ENCODE data around the gene TOM1L2.

DNA sequence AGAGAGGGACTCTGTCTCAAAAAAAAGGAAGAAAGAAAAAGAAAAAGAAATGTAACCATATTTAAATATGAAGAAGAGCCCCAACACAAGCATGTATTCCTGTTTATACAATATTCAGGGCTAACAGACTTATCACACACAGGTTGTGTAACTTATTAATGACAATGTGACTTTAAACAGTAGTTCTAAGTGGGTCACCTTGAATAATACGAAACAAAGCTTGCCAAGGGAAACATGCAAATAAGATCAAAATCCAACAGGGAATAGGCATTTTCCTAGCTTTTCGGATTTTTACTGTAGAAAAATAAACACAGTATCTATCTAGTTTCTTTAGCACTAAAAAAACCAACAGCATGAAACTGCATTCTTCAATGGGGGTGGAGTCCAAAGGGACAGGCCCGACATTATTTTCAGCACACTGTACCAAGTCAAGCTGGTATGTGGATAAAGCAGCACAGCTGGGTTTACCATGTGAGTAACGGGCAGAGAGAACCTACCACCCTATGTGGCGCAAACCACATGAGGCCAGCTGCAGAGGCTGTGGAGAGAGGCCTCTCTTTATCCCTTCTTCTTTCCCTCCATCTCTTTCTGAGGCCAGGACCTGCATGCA is 45.3 kb downstream of the TOM1L2 start:
- TF ChIP-seq, protein P1, sequence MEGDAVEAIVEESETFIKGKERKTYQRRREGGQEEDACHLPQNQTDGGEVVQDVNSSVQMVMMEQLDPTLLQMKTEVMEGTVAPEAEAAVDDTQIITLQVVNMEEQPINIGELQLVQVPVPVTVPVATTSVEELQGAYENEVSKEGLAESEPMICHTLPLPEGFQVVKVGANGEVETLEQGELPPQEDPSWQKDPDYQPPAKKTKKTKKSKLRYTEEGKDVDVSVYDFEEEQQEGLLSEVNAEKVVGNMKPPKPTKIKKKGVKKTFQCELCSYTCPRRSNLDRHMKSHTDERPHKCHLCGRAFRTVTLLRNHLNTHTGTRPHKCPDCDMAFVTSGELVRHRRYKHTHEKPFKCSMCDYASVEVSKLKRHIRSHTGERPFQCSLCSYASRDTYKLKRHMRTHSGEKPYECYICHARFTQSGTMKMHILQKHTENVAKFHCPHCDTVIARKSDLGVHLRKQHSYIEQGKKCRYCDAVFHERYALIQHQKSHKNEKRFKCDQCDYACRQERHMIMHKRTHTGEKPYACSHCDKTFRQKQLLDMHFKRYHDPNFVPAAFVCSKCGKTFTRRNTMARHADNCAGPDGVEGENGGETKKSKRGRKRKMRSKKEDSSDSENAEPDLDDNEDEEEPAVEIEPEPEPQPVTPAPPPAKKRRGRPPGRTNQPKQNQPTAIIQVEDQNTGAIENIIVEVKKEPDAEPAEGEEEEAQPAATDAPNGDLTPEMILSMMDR (IDR thresholded peaks at IDR 0.05; ENCODE audit: low read length), result no peak
- no peak for TF ChIP-seq EZH2 (optimal IDR thresholded peaks at IDR 0.05; ENCODE audit: low read depth, low read length)

Measured in MM.1S (cell line).